ENCODE measurements around the gene GALNT18. TPM values are rescaled to one million over a fixed set of nuclear protein-coding genes. Genes with fewer than 3 reads are reported as not detected.

Gene GALNT18
- total RNA-seq, 1 donor, result 2.4 TPM

DNA sequence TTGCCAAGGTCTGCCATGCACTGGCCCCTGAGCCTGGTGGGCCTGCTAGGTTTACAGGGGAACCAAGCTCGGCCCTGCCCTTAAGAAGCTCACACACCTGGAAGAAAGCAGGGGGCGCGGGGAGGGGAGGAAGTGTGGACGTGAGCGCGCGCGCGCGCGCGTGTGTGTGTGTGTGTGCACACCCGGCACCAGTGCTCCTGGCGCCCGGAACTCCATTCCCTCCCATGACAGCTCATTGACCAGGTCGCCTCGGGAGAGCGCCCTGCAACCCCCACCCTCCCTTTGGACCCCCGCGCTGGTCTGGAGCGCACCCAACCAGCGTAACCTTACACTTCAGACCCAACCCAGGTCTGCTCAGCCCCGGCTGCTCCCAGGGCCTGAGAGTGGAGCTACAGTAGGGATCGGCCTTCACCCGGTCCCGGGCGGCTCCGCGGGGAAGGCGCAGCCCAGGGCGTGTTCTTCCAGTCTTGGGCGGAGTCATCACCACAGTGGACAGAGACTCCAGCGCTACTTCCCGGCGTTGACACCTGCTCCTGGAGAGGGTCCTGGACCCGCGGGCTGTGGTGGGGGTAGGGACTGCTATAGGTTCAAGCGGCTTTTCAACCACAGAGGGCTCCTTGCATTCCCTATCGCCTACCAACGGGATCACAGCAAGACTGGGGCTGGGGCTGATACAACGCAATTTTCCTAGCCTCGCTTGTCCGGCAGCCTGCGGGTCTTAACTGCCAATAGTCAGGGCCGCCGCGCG lies 1.5 kb downstream of the GALNT18 start:
- H3K4me3 ChIP-seq (ENCODE audit: low read depth, low read length), result peak overlapping the region; percentile 62
- DNase-seq (ENCODE audit: low read depth), result peak; percentile 9
- TF ChIP-seq, protein P1, sequence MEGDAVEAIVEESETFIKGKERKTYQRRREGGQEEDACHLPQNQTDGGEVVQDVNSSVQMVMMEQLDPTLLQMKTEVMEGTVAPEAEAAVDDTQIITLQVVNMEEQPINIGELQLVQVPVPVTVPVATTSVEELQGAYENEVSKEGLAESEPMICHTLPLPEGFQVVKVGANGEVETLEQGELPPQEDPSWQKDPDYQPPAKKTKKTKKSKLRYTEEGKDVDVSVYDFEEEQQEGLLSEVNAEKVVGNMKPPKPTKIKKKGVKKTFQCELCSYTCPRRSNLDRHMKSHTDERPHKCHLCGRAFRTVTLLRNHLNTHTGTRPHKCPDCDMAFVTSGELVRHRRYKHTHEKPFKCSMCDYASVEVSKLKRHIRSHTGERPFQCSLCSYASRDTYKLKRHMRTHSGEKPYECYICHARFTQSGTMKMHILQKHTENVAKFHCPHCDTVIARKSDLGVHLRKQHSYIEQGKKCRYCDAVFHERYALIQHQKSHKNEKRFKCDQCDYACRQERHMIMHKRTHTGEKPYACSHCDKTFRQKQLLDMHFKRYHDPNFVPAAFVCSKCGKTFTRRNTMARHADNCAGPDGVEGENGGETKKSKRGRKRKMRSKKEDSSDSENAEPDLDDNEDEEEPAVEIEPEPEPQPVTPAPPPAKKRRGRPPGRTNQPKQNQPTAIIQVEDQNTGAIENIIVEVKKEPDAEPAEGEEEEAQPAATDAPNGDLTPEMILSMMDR (IDR thresholded peaks at IDR 0.05; ENCODE audit: insufficient read depth, low read length), result no peak

DNA sequence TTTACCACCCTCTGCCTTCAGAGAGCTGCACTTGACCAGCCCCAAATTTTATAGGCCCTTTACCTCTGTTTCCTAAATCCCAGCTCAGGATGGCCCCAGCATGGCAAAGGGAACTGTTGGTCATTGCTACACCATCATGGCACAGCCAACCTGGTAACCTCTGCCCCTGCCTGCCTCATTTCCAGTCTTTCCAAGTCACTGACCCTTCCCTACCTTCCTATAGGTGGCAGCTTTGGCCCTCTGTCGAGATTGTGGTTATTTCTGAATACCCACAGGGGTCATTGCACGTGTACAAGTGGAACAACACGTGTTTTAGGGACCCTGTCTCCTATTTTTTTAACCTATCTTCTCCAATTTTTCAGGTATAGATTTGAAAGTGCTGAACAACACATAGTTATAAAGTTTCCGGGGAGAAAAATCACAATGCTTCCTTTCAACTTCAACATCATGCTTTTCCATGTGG lies 2.8 kb downstream of the GALNT18 start:
- H3K4me3 ChIP-seq (ENCODE audit: low read depth, low read length), result no peak overlapping the region
- TF ChIP-seq, protein P1 (IDR thresholded peaks at IDR 0.05; ENCODE audit: insufficient read depth, low read length), result no peak
- DNase-seq (ENCODE audit: low read depth), result no peak

DNA sequence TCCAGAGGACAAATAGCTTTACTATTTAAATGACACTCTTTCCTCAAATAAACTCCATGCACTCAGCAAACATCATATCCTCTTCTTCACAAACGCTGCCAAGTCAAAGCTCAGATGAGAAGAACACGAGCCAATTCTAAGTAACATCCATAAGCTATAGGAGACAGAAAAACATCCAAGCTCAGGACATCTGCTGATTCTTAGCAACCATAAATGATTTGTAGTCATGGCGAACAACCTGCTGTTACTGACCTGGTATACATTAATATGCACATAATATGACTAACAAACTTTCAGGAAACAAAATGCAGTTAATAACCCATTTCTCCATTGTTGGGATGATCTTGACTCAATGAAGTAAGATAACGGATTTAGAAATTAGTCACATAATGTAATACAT lies 6.7 kb downstream of the GALNT18 start:
- TF ChIP-seq, protein P1 (IDR thresholded peaks at IDR 0.05; ENCODE audit: insufficient read depth, low read length), result no peak
- no peak overlapping the region for H3K4me3 ChIP-seq (ENCODE audit: low read depth, low read length)
- no peak for DNase-seq (ENCODE audit: low read depth)

DNA sequence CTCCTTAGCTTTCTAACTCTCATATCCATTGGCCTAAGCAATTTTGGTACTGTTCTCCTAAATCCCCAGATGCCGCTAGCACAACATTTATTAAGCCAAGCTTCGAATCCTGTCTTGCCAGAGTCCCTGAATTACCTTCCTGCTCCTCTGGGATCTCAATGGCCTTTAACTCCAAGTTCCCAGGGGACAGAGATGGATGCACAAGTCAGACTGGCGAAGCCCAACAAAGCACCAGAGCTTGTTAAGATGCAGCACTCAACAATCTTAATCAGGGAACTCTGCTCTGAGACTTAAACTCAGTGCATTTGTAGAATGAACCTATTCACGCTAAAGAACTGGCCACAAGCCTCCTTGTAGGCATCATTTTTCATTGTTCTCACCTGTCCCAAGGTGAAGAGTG lies 9.4 kb downstream of the GALNT18 start:
- TF ChIP-seq, protein P1 (IDR thresholded peaks at IDR 0.05; ENCODE audit: insufficient read depth, low read length), result no peak
- no peak for DNase-seq (ENCODE audit: low read depth)
- no peak overlapping the region for H3K4me3 ChIP-seq (ENCODE audit: low read depth, low read length)

DNA sequence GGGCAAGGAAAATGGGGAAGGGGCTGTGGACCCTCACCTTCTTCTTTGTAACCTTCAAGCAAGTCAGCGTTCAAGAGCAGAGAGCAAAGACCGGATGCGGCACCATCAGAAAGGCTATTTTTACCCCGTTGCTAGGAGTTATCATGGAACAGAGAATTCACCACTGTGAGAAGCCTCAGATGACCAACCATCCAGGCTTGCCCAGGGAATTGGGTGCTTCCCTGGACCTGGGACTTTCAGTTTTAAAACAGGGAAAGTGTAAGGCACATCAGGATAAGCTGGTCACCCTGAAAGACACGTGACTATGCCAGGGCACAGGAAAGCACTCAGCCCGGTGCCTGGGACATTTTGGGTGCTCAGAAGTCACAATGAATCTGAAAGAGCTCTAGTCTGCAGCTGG lies 10.4 kb downstream of the GALNT18 start:
- TF ChIP-seq, protein P1 (IDR thresholded peaks at IDR 0.05; ENCODE audit: insufficient read depth, low read length), result no peak
- no peak overlapping the region for H3K4me3 ChIP-seq (ENCODE audit: low read depth, low read length)
- DNase-seq (ENCODE audit: low read depth), result no peak

DNA sequence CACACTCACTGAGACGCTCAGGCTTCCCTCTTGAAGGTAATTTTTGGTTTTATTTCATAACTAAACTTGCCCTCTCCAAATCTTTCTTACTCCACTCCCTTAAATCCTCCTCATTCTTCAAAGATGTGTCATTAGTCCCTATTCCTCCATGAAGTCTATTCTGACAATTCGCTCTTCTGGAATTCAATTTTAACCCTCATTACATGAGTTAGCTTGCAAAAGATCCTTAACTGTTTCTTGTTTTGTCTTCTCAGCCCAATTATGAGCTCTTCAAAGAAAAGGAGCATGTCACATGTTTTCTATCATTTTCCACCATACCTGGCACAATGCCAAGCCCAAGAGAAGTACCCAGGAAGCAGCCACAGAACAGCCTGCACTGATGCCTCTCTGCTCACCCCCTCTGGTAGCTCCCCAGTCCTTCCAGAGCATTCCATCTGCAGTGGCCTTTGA lies 13.0 kb downstream of the GALNT18 start:
- no peak overlapping the region for H3K4me3 ChIP-seq (ENCODE audit: low read depth, low read length)
- TF ChIP-seq, protein P1 (IDR thresholded peaks at IDR 0.05; ENCODE audit: insufficient read depth, low read length), result no peak
- DNase-seq (ENCODE audit: low read depth), result peak; percentile 69
